HAP-1 (cell line): ENCODE measurements around the gene ACOXL.

ENCODE experiments used
- DNase-seq, 2 experiments: peaks; one replicate each; pipeline ENCODE4 v3.0.0-alpha.2; 2016 to 2020; ENCODE audit warnings: low spot score in 2 of 2
- H3K27me3 ChIP-seq: fragments of 250-450 bp; sonication (Bioruptor Pico); 2 replicates; pipeline ENCODE4 v1.5.1; 2020; ENCODE audit warnings: low read depth, mild to moderate bottlenecking, moderate library complexity
- H3K36me3 ChIP-seq: fragments of 250-450 bp; sonication (Bioruptor Pico); replicated peaks from 2 replicates; pipeline ENCODE4 v1.5.1; 2020; ENCODE audit warnings: mild to moderate bottlenecking
- H3K4me1 ChIP-seq: fragments of 250-450 bp; sonication (Bioruptor Pico); 2 replicates; pipeline ENCODE4 v1.5.1; 2020; ENCODE audit warnings: mild to moderate bottlenecking
- H3K4me3 ChIP-seq: fragments of 250-450 bp; sonication (Bioruptor Pico); 2 replicates; pipeline ENCODE4 v1.5.1; 2020; ENCODE audit warnings: mild to moderate bottlenecking, moderate library complexity
- H3K9me3 ChIP-seq: fragments of 250-450 bp; sonication (Bioruptor Pico); 2 replicates; pipeline ENCODE4 v1.5.1; 2020; ENCODE audit warnings: mild to moderate bottlenecking, moderate library complexity
- in situ Hi-C: fragments of 300-500 bp; cut with MboI; formaldehyde crosslinking; loops from 3 replicates; pipeline ENCODE4 v1.14.3; 2020; ENCODE audit warnings: low sequenced_read_pairs, inconsistent platforms, mixed read lengths

The ACOXL gene

DNA sequence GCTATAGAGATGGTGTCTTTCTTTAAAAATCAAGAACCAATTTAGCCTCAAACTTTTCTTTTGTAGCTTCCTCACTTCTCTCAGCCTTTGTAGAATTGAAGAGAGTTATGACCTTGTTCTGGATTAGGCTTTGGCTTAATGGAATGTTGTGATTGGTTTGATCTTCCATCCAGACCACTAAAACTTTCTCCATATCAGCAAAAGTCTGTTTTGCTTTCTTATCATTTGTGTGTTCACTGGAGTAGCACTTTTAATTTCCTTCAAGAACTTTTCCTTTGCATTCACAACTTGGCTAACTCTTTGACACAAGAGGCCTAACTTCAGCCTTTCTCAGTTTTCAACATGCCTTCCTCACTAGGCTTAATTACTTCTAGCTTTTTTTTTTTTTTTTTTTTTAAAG, 193.1 kb downstream of the ACOXL start:
- in situ Hi-C loops, result no loop called here
- Histone ChIP-seq H3K27me3 (no peaks in the 10 kb centered on the region; the same call in 1 of the 2 replicates), H3K4me1 (no peaks in the 10 kb centered on the region), H3K9me3 (no peaks in the 10 kb centered on the region; the same call in 1 of the 2 replicates), H3K36me3 (no peaks in the 10 kb centered on the region), H3K4me3 (no peak overlapping the region)
- DNase-seq, result no peak

- Histone ChIP-seq H3K4me1 (no peaks in the 10 kb centered on the region), H3K4me3 (no peak overlapping the region), H3K36me3 (no peaks in the 10 kb centered on the region), H3K27me3 (no peaks in the 10 kb centered on the region), H3K9me3 (no peaks in the 10 kb centered on the region; the same call in 1 of the 2 replicates)
- in situ Hi-C loops, result no loop called here
- DNase-seq, result no peak
These were observed 195.2 kb downstream of the ACOXL start for GRCh38 chr2:110927526-110927925.

DNA sequence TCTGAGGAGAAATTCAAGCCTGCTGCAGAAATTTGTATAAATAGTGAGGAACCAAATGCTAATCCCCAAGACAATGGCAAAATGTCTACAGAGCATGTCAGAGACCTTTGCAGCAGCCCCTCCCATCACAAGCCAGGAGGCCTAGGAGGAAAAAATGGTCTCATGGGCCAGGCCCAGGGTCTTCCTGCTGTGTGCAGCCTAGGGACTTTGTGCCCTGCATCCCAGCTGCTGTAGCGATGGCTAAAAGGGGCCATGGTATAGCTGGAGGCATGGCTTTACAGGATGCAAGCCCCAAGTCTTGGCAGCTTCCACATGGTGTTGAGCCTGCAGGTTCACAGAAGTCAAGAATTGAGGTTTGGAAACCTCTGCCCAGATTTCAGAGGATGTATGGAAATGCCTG, 197.2 kb downstream of the ACOXL start:
- no peaks in the 10 kb centered on the region for H3K27me3 ChIP-seq
- in situ Hi-C loops, result no loop called here

DNA sequence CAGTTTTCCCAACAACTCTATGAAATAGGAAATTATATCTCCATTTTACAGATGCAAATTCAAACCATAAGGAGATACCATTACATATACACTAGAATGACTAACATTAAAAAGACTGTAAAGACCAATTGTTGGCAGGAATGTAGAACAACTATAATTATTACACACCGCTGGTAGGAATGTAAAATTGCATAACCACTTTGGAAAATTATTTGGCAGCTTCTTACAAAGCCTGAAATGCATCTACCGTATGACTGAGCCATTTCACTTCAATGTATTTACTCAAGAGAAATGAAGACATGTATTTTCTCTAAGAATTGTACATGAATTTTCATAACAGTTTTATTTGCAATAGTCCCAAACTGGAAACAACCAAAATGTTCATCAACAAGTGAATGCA, 199.3 kb downstream of the ACOXL start:
- in situ Hi-C loops, result no loop called here
- DNase-seq, result no peak
- Histone ChIP-seq H3K9me3 (no peaks in the 10 kb centered on the region; the same call in 1 of the 2 replicates), H3K4me1 (no peaks in the 10 kb centered on the region), H3K27me3 (no peaks in the 10 kb centered on the region), H3K36me3 (no peaks in the 10 kb centered on the region), H3K4me3 (no peak overlapping the region)

More for the DNA sequence above, 197.2 kb downstream of the ACOXL start:
- no peak for DNase-seq
- H3K36me3 ChIP-seq, result no peaks in the 10 kb centered on the region
- H3K9me3 ChIP-seq, result no peaks in the 10 kb centered on the region; the same call in 1 of the 2 replicates
- no peak overlapping the region for H3K4me3 ChIP-seq
- H3K4me1 ChIP-seq, result no peaks in the 10 kb centered on the region

DNA sequence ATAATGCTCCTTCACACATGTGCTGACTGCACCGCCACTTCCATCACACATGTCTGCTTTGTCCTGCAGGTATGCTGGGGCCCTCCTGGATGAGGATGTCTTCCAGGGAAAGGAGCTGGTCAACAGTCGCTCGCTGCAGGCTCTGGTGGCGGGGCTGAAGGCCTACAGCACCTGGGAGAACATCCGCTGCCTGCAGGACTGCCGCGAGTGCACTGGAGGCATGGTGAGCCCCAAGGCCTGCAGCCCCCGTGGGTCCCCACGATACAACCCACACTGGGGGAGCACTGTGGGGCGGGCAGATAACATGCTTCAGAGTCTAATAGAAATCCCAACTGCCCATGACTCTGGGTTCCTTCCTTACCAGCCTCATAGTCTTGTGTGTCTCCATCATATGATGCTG, 201.0 kb downstream of the ACOXL start:
- Histone ChIP-seq H3K9me3 (no peaks in the 10 kb centered on the region; the same call in 1 of the 2 replicates), H3K27me3 (no peaks in the 10 kb centered on the region), H3K36me3 (no peaks in the 10 kb centered on the region), H3K4me1 (no peaks in the 10 kb centered on the region), H3K4me3 (no peak overlapping the region)
- no peak for DNase-seq
- in situ Hi-C loops, result no loop called here

DNA sequence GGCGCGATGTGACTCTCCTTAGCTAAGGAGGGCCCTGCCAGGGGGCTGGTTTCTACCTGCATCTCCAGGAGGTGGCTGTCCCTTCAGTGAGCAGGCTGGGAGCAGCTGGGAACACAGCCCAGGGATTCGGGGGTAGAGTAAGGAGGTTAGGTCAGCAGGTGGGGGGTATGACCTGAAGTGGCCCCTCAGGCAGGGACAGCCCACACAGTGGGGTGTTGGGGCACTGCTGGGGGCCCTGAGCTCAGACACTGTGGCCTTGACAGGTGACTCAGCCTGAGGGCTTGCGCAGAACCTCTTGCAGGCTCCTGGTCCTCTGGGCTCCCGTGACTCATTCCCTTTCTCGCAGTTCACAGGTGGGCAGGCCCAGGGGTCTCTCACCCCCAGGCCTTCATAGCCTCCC, 202.6 kb downstream of the ACOXL start:
- Histone ChIP-seq H3K27me3 (no peaks in the 10 kb centered on the region), H3K4me1 (no peaks in the 10 kb centered on the region), H3K9me3 (no peaks in the 10 kb centered on the region), H3K4me3 (no peak overlapping the region), H3K36me3 (no peaks in the 10 kb centered on the region)
- in situ Hi-C loops, result no loop called here
- DNase-seq, result no peak

GRCh38 chr2:110940376-110940910, 208.1 kb downstream of the ACOXL start:
- Histone ChIP-seq H3K36me3 (no peaks in the 10 kb centered on the region), H3K27me3 (no peaks in the 10 kb centered on the region), H3K4me1 (no peaks in the 10 kb centered on the region), H3K9me3 (no peaks in the 10 kb centered on the region), H3K4me3 (no peak overlapping the region)
- DNase-seq, result no peak
- in situ Hi-C loops, result no loop called here

DNA sequence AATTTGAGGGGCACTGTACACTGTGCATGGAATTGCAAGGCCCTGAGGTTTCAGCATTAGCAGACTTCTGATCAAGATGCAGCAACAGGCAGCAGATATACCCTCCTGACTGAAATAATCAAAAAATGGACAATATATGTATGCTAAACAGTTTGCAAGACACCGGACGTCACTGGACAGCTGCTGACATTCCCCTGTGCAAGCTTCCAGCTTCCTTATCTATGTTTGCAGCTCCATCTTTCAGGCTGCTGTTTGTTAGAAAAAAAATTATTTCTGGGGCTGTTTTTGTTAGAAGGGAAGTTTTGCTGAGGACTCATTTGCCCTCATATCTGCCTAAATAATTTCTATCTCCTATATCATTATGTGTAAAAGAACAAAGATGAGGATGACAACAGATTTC, 208.9 kb downstream of the ACOXL start:
- H3K4me1 ChIP-seq, result no peaks in the 10 kb centered on the region
- in situ Hi-C loops, result no loop called here
- DNase-seq, result no peak
- H3K36me3 ChIP-seq, result no peaks in the 10 kb centered on the region
- no peaks in the 10 kb centered on the region for H3K27me3 ChIP-seq
- H3K4me3 ChIP-seq, result no peak overlapping the region
- H3K9me3 ChIP-seq, result no peaks in the 10 kb centered on the region

- DNase-seq, result no peak
- in situ Hi-C loops, result no loop called here
- H3K27me3 ChIP-seq, result no peaks in the 10 kb centered on the region
- H3K4me3 ChIP-seq, result no peak overlapping the region
- no peaks in the 10 kb centered on the region for H3K9me3 ChIP-seq
- H3K4me1 ChIP-seq, result no peaks in the 10 kb centered on the region
- H3K36me3 ChIP-seq, result no peaks in the 10 kb centered on the region
These were observed 210.8 kb downstream of the ACOXL start for GRCh38 chr2:110943070-110943634.

- Histone ChIP-seq H3K9me3 (no peaks in the 10 kb centered on the region), H3K27me3 (no peaks in the 10 kb centered on the region), H3K36me3 (no peaks in the 10 kb centered on the region), H3K4me3 (no peak overlapping the region), H3K4me1 (no peaks in the 10 kb centered on the region)
- in situ Hi-C loops, result no loop called here
- DNase-seq, result no peak
These were observed 214.5 kb downstream of the ACOXL start for GRCh38 chr2:110946902-110947301.

DNA sequence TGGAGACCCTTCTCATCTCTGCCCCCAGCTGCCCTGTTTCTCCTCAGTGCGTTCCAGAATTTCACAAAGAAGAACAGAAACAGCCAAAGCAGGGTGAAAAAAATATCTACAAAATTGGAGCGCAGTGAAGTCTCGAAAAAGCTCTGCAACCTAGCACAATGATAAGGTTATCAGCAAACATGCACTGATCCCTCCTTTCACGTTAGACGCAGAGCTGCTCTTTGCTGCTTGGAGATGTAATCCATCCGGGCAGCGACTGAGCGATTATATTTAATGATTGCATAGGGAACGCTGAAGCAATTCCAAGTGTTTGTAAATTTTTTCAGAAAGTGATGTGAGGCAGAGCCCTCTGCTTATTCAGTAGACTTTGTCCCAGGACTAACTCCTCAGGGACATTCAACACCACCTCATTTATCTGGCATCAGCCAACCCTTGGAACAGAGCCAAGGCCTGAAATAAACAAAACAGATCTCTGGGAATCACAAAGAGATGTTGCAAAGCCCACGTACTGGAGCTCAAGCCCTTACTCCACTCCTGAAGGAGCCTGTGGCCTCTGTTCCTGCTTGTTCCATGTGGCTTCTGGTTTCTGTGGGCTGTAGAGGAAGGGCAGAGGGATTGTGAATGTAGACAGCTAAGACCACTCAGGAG, 215.8 kb downstream of the ACOXL start:
- Histone ChIP-seq H3K9me3 (no peaks in the 10 kb centered on the region), H3K36me3 (no peaks in the 10 kb centered on the region), H3K4me3 (no peak overlapping the region), H3K4me1 (no peaks in the 10 kb centered on the region), H3K27me3 (no peaks in the 10 kb centered on the region)
- no peak for DNase-seq
- in situ Hi-C loops, result no loop called here

- no peaks in the 10 kb centered on the region for H3K36me3 ChIP-seq
- H3K27me3 ChIP-seq, result no peaks in the 10 kb centered on the region
- H3K4me3 ChIP-seq, result no peak overlapping the region
- H3K4me1 ChIP-seq, result no peaks in the 10 kb centered on the region
- in situ Hi-C loops, result no loop called here
- no peaks in the 10 kb centered on the region for H3K9me3 ChIP-seq
- no peak for DNase-seq
These were observed 217.9 kb downstream of the ACOXL start for GRCh38 chr2:110950281-110950680.

- DNase-seq, result no peak
- H3K27me3 ChIP-seq, result peaks cover 2% of the 10 kb centered on the region; the same call in 1 of the 2 replicates
- H3K36me3 ChIP-seq, result no peaks in the 10 kb centered on the region
- no peaks in the 10 kb centered on the region for H3K4me1 ChIP-seq
- H3K4me3 ChIP-seq, result no peak overlapping the region
- no peaks in the 10 kb centered on the region for H3K9me3 ChIP-seq
- in situ Hi-C loops, result no loop called here
These were observed 222.7 kb downstream of the ACOXL start for GRCh38 chr2:110955045-110955444.

DNA sequence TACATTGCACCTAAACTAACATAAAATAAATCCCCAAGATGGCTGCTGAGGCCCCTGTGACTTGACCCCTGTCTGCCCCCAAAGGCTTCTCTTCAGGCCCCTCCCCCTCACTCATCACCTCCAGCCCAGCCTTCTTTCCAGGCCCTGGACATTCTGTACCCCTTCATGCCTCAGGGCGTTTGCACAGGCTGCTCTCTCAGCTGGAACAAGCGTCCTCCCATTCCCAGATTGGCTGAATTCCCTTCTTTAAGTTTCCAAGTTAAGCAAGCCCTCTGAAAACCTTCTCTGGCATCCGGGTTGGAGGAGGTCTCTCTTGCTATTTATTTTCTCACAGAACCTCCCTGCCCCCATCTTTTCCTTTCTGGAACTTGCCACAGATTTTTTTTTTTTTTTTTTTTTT, 223.2 kb downstream of the ACOXL start:
- H3K36me3 ChIP-seq, result no peaks in the 10 kb centered on the region
- H3K9me3 ChIP-seq, result no peaks in the 10 kb centered on the region
- no peak overlapping the region for H3K4me3 ChIP-seq
- DNase-seq, result no peak
- H3K27me3 ChIP-seq, result peaks cover 2% of the 10 kb centered on the region; the same call in 1 of the 2 replicates
- in situ Hi-C loops, result no loop called here
- no peaks in the 10 kb centered on the region for H3K4me1 ChIP-seq
